GM12878 (cell line): ENCODE results near the gene TMEM140. TPM values are rescaled to one million over a fixed set of nuclear protein-coding genes. Genes with fewer than 3 reads are reported as not detected.
A peak's percentile ranks its signal among the peaks of the same experiment; 100 is the strongest.
"Not testable (repeated sequence)": the region's sequence is repeated elsewhere in the genome, so short reads cannot be mapped to it uniquely, and the experiment has no call there.

ENCODE experiments used
- ATAC-seq: fragments of 200-7000 bp; cut with Tn5 transposase; 3 replicates; pipeline ENCODE4 v1.9.1; 2020; ENCODE audit warnings: mild to moderate bottlenecking, moderate library complexity
- BruUV-seq: library from RNA; stranded (reverse); fragments of 400-500 nt; replicated peaks from 2 replicates; lab custom pipeline; 2021; lab: Mats Ljungman, UMichigan
- CTCF ChIA-PET: fragments of 300-600 bp; sonication (Branson Sonifier 250); formaldehyde crosslinking; extraction: SDS; loops from one replicate; lab custom pipeline; 2021; ENCODE audit warnings: inconsistent platforms; lab: Yijun Ruan, JAX
- POLR2A ChIA-PET: fragments of 350-600 bp; formaldehyde crosslinking; extraction: SDS; loops from one replicate; lab custom pipeline; 2021; ENCODE audit warnings: inconsistent platforms; lab: Charles Lee
- RAD21 ChIA-PET: fragments of 300-600 bp; sonication (Branson Sonifier 250); formaldehyde crosslinking; loops from one replicate; lab custom pipeline; 2023; ENCODE audit warnings: antibody characterized with exemption; ENCODE audit not compliant: unreplicated experiment; lab: Charles Lee
- SMC1A ChIA-PET: fragments of 300-600 bp; sonication (Branson Sonifier 250); formaldehyde crosslinking; loops from one replicate; lab custom pipeline; 2023; ENCODE audit not compliant: unreplicated experiment, uncharacterized antibody; lab: Charles Lee
- DNase-seq: peaks from one replicate; pipeline ENCODE4 v3.0.0-alpha.2; 2011; ENCODE audit warnings: low read depth, low spot score
- FAIRE-seq: peaks from 3 replicates; lab custom pipeline; 2011; peaks lifted over from hg19 to GRCh38; lab: Jason Lieb, UNC
- H2AFZ ChIP-seq: 2 replicates; pipeline ENCODE4 v1.6.0; 2011; ENCODE audit warnings: low read depth, low read length, control low read depth; ENCODE audit not compliant: control insufficient read depth
- H3K27ac ChIP-seq: 2 replicates; pipeline ENCODE4 v1.5.1; 2011; ENCODE audit warnings: control low read depth; ENCODE audit not compliant: control insufficient read depth, insufficient read depth
- H3K27me3 ChIP-seq, 2 experiments: replicated peaks in 1 of 2; 2 replicates each; pipeline versions ENCODE4 v1.6.0 to v1.6.1; 2011; ENCODE audit warnings: low read length in 1 of 2; ENCODE audit not compliant: control insufficient read depth in 2 of 2, insufficient read depth in 2 of 2
- H3K36me3 ChIP-seq, 2 experiments: 2 replicates each; pipeline ENCODE4 v1.5.1; 2011; ENCODE audit warnings: low read length in 1 of 2; ENCODE audit not compliant: control insufficient read depth in 2 of 2, insufficient read depth in 2 of 2
- H3K4me1 ChIP-seq: 2 replicates; pipeline ENCODE4 v1.6.1; 2011; ENCODE audit warnings: mild to moderate bottlenecking, low read length, moderate library complexity, mixed read lengths; ENCODE audit not compliant: control insufficient read depth, insufficient read depth
- H3K4me2 ChIP-seq: 2 replicates; pipeline ENCODE4 v1.6.0; 2011; ENCODE audit warnings: control low read depth; ENCODE audit not compliant: control insufficient read depth, insufficient read depth
- H3K4me3 ChIP-seq: fragments of 200-600 bp; sonication (generic); 2 replicates; pipeline ENCODE4 v1.5.1; 2016
- H3K79me2 ChIP-seq: 2 replicates; pipeline ENCODE4 v1.6.0; 2011; ENCODE audit warnings: low read length; ENCODE audit not compliant: control insufficient read depth, insufficient read depth
- H3K9ac ChIP-seq: 2 replicates; pipeline ENCODE4 v1.8.0; 2011; ENCODE audit warnings: low read length, control low read depth, mixed read lengths; ENCODE audit not compliant: control insufficient read depth, insufficient read depth
- H3K9me3 ChIP-seq: replicated peaks from 3 replicates; pipeline ENCODE4 v1.5.1; 2011; ENCODE audit warnings: mild to moderate bottlenecking, low read length; ENCODE audit not compliant: control insufficient read depth, insufficient read depth
- H4K20me1 ChIP-seq: 2 replicates; pipeline ENCODE4 v1.6.0; 2011; ENCODE audit not compliant: control insufficient read depth, insufficient read depth
- CBX3 ChIP-seq: fragments of 200-600 bp; sonication (generic); IDR thresholded peaks from 2 replicates; pipeline ENCODE4 v1.6.1; 2016; ENCODE audit warnings: low read depth, borderline replicate concordance
- MTA3 ChIP-seq: IDR thresholded peaks from 2 replicates; pipeline ENCODE4 v1.6.1; 2012; ENCODE audit warnings: low read length, inconsistent platforms, borderline replicate concordance
- RBBP5 ChIP-seq: fragments of 200-600 bp; sonication (generic); conservative IDR thresholded peaks from 2 replicates; pipeline ENCODE4 v1.6.1; 2016
- WGBS: methylation state at CpG from one replicate; pipeline ENCODE4 v1.1.6; 2016; ENCODE audit warnings: low lambda C conversion rate; ENCODE audit not compliant: insufficient replicate concordance, insufficient coverage; ENCODE audit errors: missing lambda C conversion rate; 5-methylcytosine and 5-hydroxymethylcytosine counted together
- in situ Hi-C: fragments of 300-500 bp; cut with MboI; formaldehyde crosslinking; loops from 9 replicates; pipeline ENCODE4 v1.14.3; 2018; ENCODE audit warnings: mixed read lengths
- intact Hi-C: fragments of 100-400 bp; cut with micrococcal nuclease; formaldehyde crosslinking; loops from one replicate; pipeline ENCODE4 v1.14.2; 2022; ENCODE audit not compliant: unreplicated experiment
- polyA plus RNA-seq, 11 experiments: library from polyadenylated mRNA; depleted of rRNA in 4 of 11; unstranded in 6 of 11; stranded (reverse) in 5 of 11; fragments of >200 nt; fragmentation: Nextera tagmentation in 4 of 11; fragmentation: Illumina TruSeq in 1 of 11; extraction: Ambion mirVana in 4 of 11; extraction: Trizol in 1 of 11; gene quantifications; 1 replicate in 1 of 11; 2 replicates in 10 of 11; pipeline versions ENCODE4 v1.2.1 to v1.2.3, GENCODE V29; 2011 to 2016; ENCODE audit warnings: inconsistent platforms in 2 of 11, missing spikeins in 2 of 11, low read depth in 1 of 11
- total RNA-seq, 4 experiments: library from RNA; depleted of rRNA in 3 of 4; stranded (reverse); fragments of >200 nt in 3 of 4; fragmentation: Illumina TruSeq in 1 of 4; extraction: Trizol in 1 of 4; gene quantifications; 2 replicates each; pipeline versions ENCODE4 v1.2.1 to v1.2.3, GENCODE V29; 2013 to 2021
- TF ChIP-seq, protein P1 (sequence below): fragments of 450-650 bp; IDR thresholded peaks from 2 replicates; pipeline ENCODE4 v1.6.1; 2016; ENCODE audit warnings: mild to moderate bottlenecking
- TF ChIP-seq, protein P2 (sequence below): IDR thresholded peaks from 2 replicates; pipeline ENCODE4 v1.6.1; 2012; ENCODE audit warnings: low read length, inconsistent platforms
- TF ChIP-seq, protein P3 (sequence below): IDR thresholded peaks from 2 replicates; pipeline ENCODE4 v1.6.1; 2012; ENCODE audit warnings: low read depth, low read length, improper control_type of control experiment
- TF ChIP-seq, protein P4 (sequence below): fragments of 450-650 bp; IDR thresholded peaks from 2 replicates; pipeline ENCODE4 v1.6.1; 2017; ENCODE audit warnings: borderline replicate concordance

Gene TMEM140
- total and polyA plus RNA-seq, 10 of the 15 experiments (the other 5 are each of a cell fraction or from before 2014, with no cell fraction given): 0.85 to 20.7 (median 3.3) TPM

DNA sequence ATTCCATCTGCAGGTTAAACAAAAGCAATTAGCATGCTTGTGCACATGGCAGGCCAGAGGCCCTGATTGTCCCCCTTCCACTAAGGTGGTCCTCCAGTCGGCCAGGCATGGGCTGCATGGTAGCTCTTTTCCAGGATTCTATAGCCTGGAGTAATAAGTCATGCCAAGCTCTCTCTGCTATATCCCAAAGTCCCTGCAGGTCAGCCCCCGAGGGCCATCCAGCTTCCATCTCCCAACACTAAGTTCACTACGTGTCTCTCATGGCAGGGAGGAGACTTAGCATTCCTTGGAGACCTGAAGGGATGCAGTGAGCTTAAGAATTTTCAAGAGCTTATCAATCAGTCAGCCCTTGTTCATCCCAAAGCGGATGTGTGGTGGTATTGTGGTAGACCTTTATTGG is 26.0 kb downstream of the TMEM140 start:
- ATAC-seq, H3K4me1 ChIP-seq, in situ Hi-C loops, FAIRE-seq, H3K27ac ChIP-seq, H3K27me3 ChIP-seq, DNase-seq, BruUV-seq, H4K20me1 ChIP-seq, H2AFZ ChIP-seq, H3K9ac ChIP-seq: not testable (repeated sequence)
- intact Hi-C loops: loop anchor here (5.0 kb wide), 1 partner anchor 527 kb away; the partner anchor contains the start of gene BPGM
- peaks cover 74% of the 10 kb centered on the region for H3K79me2 ChIP-seq
- POLR2A ChIA-PET: interaction anchor here (0.7 to 12.2 kb wide), 14 partner anchors 13 to 187 kb away, joined by 3 to 155 read pairs (median 3); partner anchors contain the start of genes AGBL3, TMEM140 and WDR91
- RAD21 ChIA-PET: interaction anchor here (0.8 to 11.6 kb wide), 12 partner anchors 12 to 538 kb away, joined by 3 to 151 read pairs (median 5); partner anchors contain the start of genes AGBL3, TMEM140 and WDR91
- peaks cover 14% of the 10 kb centered on the region; the same call in 2 of the 3 replicates for H3K9me3 ChIP-seq
- TF ChIP-seq, protein P1, sequence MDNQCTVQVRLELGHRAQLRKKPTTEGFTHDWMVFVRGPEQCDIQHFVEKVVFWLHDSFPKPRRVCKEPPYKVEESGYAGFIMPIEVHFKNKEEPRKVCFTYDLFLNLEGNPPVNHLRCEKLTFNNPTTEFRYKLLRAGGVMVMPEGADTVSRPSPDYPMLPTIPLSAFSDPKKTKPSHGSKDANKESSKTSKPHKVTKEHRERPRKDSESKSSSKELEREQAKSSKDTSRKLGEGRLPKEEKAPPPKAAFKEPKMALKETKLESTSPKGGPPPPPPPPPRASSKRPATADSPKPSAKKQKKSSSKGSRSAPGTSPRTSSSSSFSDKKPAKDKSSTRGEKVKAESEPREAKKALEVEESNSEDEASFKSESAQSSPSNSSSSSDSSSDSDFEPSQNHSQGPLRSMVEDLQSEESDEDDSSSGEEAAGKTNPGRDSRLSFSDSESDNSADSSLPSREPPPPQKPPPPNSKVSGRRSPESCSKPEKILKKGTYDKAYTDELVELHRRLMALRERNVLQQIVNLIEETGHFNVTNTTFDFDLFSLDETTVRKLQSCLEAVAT: peak; percentile 61; the same call in 1 of the 2 replicates
- H3K4me2 ChIP-seq: peak overlapping the region; percentile 75
- WGBS: 94% methylated on average over 4 of the region's 4 CpGs
- H3K36me3 ChIP-seq: peaks cover 4 to 15% of the 10 kb centered on the region in 2 experiments
- CTCF ChIA-PET: interaction anchor here (0.8 to 12.2 kb wide), 12 partner anchors 13 to 528 kb away, joined by 3 to 135 read pairs (median 6); partner anchors contain the start of genes AGBL3, TMEM140 and WDR91
- SMC1A ChIA-PET: interaction anchor here (0.9 to 13.1 kb wide), 15 partner anchors 13 to 185 kb away, joined by 3 to 158 read pairs (median 5); partner anchors contain the start of genes TMEM140 and WDR91
- H3K4me3 ChIP-seq: peak overlapping the region; percentile 57

DNA sequence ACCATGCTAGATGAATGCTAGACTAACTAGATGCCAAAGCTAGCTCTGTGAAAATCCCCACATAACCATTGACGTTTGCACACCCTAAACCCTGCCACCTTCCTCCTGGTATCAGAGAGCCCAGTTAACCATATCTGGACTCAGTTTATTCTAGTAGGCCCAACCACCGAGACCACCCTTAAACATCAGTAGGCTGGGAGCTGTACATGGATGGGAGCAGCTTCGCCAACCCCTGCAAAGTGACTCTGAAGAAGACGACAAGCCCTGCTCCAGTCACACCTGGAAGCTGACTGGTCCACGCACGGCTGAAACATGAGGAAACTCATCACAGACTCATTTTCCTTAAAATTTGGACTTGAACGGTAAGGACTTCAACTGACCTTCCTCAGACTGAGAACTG is 27.1 kb downstream of the TMEM140 start:
- Histone ChIP-seq H3K79me2 (peaks cover 66% of the 10 kb centered on the region), H3K4me3 (peak overlapping the region; percentile 40; the same call in 1 of the 2 replicates), H3K27ac (no peak overlapping the region), H3K9me3 (peaks cover 23% of the 10 kb centered on the region), H3K9ac (no peak overlapping the region), H4K20me1 (no peaks in the 10 kb centered on the region), H2AFZ (no peak overlapping the region), H3K4me1 (peaks cover 5% of the 10 kb centered on the region), H3K36me3 (peaks cover 4 to 23% of the 10 kb centered on the region in 2 experiments), H3K27me3 (no peaks in the 10 kb centered on the region), H3K4me2 (0 out of 2 replicates have a peak overlapping the region, but pooled peaks have one; percentile 4)
- 99% methylated on average over 7 of the region's 7 CpGs for WGBS
- ATAC-seq (no peak), FAIRE-seq (no peak), DNase-seq (no peak)
- intact Hi-C loops: loop anchor here (5.0 kb wide), 1 partner anchor 528 kb away; the partner anchor contains the start of gene BPGM
- in situ Hi-C loops: no loop called here
- ChIA-PET CTCF (interaction anchor here (0.9 to 12.2 kb wide), 10 partner anchors 13 to 229 kb away, joined by 3 to 135 read pairs (median 8); partner anchors contain the start of genes TMEM140 and WDR91), SMC1A (interaction anchor here (0.6 to 13.1 kb wide), 13 partner anchors 12 to 255 kb away, joined by 3 to 158 read pairs (median 7); partner anchors contain the start of genes TMEM140 and WDR91), RAD21 (interaction anchor here (1.2 to 11.6 kb wide), 6 partner anchors 11 to 241 kb away, joined by 3 to 151 read pairs (median 68); partner anchors contain the start of genes AGBL3 and WDR91), POLR2A (interaction anchor here (1.0 to 12.2 kb wide), 8 partner anchors 12 to 188 kb away, joined by 3 to 155 read pairs (median 8); partner anchors contain the start of genes AGBL3 and WDR91)
- BruUV-seq: no TSS peak
- TF ChIP-seq RBBP5 (no peak), MTA3 (no peak), CBX3 (no peak)
- TF ChIP-seq, protein P2, sequence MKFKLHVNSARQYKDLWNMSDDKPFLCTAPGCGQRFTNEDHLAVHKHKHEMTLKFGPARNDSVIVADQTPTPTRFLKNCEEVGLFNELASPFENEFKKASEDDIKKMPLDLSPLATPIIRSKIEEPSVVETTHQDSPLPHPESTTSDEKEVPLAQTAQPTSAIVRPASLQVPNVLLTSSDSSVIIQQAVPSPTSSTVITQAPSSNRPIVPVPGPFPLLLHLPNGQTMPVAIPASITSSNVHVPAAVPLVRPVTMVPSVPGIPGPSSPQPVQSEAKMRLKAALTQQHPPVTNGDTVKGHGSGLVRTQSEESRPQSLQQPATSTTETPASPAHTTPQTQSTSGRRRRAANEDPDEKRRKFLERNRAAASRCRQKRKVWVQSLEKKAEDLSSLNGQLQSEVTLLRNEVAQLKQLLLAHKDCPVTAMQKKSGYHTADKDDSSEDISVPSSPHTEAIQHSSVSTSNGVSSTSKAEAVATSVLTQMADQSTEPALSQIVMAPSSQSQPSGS: no peak
- TF ChIP-seq, protein P3, sequence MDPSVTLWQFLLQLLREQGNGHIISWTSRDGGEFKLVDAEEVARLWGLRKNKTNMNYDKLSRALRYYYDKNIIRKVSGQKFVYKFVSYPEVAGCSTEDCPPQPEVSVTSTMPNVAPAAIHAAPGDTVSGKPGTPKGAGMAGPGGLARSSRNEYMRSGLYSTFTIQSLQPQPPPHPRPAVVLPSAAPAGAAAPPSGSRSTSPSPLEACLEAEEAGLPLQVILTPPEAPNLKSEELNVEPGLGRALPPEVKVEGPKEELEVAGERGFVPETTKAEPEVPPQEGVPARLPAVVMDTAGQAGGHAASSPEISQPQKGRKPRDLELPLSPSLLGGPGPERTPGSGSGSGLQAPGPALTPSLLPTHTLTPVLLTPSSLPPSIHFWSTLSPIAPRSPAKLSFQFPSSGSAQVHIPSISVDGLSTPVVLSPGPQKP: no peak
- TF ChIP-seq, protein P4, sequence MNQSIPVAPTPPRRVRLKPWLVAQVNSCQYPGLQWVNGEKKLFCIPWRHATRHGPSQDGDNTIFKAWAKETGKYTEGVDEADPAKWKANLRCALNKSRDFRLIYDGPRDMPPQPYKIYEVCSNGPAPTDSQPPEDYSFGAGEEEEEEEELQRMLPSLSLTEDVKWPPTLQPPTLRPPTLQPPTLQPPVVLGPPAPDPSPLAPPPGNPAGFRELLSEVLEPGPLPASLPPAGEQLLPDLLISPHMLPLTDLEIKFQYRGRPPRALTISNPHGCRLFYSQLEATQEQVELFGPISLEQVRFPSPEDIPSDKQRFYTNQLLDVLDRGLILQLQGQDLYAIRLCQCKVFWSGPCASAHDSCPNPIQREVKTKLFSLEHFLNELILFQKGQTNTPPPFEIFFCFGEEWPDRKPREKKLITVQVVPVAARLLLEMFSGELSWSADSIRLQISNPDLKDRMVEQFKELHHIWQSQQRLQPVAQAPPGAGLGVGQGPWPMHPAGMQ: no peak
